ENCODE measurements around the gene BOC. TPM values are rescaled to one million over a fixed set of nuclear protein-coding genes. Genes with fewer than 3 reads are reported as not detected.

BOC gene
- total and polyA plus RNA-seq, 2 experiments from 2014 or later = 17.9 to 28.2 TPM

DNA sequence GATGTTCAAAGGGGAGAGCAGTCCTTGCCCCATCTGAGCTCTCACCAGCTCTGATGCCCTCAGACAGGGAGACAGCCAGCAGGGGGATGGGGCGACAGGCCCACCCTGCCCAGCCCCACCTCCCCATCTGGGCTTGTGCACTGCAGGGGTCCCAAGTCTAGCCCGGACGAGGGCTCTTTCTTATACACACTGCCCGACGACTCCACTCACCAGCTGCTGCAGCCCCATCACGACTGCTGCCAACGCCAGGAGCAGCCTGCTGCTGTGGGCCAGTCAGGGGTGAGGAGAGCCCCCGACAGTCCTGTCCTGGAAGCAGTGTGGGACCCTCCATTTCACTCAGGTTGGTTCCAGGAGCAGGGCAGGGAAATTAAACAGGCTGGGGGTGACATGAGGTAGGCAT lies 73.9 kb downstream of the BOC start:
- no peak overlapping the region for H3K27ac ChIP-seq

DNA sequence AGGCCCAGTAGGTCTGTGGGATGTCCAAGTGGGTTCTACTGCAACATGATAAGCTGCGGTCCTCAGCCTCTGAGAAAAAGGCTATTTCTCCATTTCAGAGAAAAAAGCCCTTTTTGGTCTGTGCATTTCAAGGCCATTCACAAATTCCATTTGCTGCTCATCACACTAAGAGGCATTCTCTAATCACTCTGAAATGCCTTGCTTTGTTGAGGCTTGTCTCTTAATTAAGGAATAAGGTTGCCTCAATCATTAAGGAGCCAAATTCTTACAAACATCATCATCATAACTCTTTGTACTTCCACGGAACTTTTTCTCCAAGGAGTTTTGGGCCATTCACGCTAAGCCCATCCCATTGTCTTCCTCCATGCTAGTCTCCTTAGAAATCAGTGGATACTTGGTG lies 74.4 kb downstream of the BOC start:
- H3K4me3 ChIP-seq = no peak overlapping the region
- TF ChIP-seq EZH2 (IDR thresholded peaks at IDR 0.05; ENCODE audit: borderline replicate concordance) (no peak), EZH2phosphoT487 (IDR thresholded peaks at IDR 0.05; ENCODE audit: low read depth, severe bottlenecking, unreplicated experiment) (no peak)
- TF ChIP-seq, protein P1, sequence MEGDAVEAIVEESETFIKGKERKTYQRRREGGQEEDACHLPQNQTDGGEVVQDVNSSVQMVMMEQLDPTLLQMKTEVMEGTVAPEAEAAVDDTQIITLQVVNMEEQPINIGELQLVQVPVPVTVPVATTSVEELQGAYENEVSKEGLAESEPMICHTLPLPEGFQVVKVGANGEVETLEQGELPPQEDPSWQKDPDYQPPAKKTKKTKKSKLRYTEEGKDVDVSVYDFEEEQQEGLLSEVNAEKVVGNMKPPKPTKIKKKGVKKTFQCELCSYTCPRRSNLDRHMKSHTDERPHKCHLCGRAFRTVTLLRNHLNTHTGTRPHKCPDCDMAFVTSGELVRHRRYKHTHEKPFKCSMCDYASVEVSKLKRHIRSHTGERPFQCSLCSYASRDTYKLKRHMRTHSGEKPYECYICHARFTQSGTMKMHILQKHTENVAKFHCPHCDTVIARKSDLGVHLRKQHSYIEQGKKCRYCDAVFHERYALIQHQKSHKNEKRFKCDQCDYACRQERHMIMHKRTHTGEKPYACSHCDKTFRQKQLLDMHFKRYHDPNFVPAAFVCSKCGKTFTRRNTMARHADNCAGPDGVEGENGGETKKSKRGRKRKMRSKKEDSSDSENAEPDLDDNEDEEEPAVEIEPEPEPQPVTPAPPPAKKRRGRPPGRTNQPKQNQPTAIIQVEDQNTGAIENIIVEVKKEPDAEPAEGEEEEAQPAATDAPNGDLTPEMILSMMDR (IDR thresholded peaks at IDR 0.05; ENCODE audit: poor library complexity) = no peak
- H2AFZ ChIP-seq = no peak overlapping the region
- no peaks in the 10 kb centered on the region for H3K9me3 ChIP-seq (ENCODE audit: low read depth)
- H3K79me2 ChIP-seq = no peaks in the 10 kb centered on the region
- H3K4me1 ChIP-seq (ENCODE audit: insufficient read depth) = peaks cover 11% of the 10 kb centered on the region
- no peak for DNase-seq (ENCODE audit: low spot score)
- no peaks in the 10 kb centered on the region for H3K36me3 ChIP-seq (replicated peaks; ENCODE audit: insufficient read depth, low read depth)
- H4K20me1 ChIP-seq (ENCODE audit: insufficient read depth, poor library complexity, severe bottlenecking) = no peaks in the 10 kb centered on the region
- H3K27me3 ChIP-seq = no peaks in the 10 kb centered on the region
- 94% methylated on average over 3 of the region's 3 CpGs for WGBS (ENCODE audit: low lambda C conversion rate, missing lambda C conversion rate)
- no peak overlapping the region for H3K4me2 ChIP-seq
- peak overlapping the region; percentile 2 for H3K27ac ChIP-seq
- no peaks in the 10 kb centered on the region for H3K9me2 ChIP-seq (replicated peaks; ENCODE audit: insufficient read depth)

More for the DNA sequence above, 73.9 kb downstream of the BOC start:
- 93% methylated on average over 8 of the region's 8 CpGs for WGBS (ENCODE audit: low lambda C conversion rate, missing lambda C conversion rate)
- H3K9me2 ChIP-seq (replicated peaks; ENCODE audit: insufficient read depth) = no peaks in the 10 kb centered on the region
- no peaks in the 10 kb centered on the region for H3K9me3 ChIP-seq (ENCODE audit: low read depth)
- H3K4me3 ChIP-seq = no peak overlapping the region
- H3K27me3 ChIP-seq = no peaks in the 10 kb centered on the region
- H3K36me3 ChIP-seq (replicated peaks; ENCODE audit: insufficient read depth, low read depth) = no peaks in the 10 kb centered on the region
- H3K4me2 ChIP-seq = no peak overlapping the region
- H2AFZ ChIP-seq = no peak overlapping the region
- H4K20me1 ChIP-seq (ENCODE audit: insufficient read depth, poor library complexity, severe bottlenecking) = no peaks in the 10 kb centered on the region
- no peak for DNase-seq (ENCODE audit: low spot score)
- peaks cover 11% of the 10 kb centered on the region for H3K4me1 ChIP-seq (ENCODE audit: insufficient read depth)
- H3K79me2 ChIP-seq = no peaks in the 10 kb centered on the region
- TF ChIP-seq, protein P1 (IDR thresholded peaks at IDR 0.05; ENCODE audit: poor library complexity) = no peak
- TF ChIP-seq EZH2phosphoT487 (IDR thresholded peaks at IDR 0.05; ENCODE audit: low read depth, severe bottlenecking, unreplicated experiment) = no peak
- TF ChIP-seq EZH2 (IDR thresholded peaks at IDR 0.05; ENCODE audit: borderline replicate concordance) = no peak

DNA sequence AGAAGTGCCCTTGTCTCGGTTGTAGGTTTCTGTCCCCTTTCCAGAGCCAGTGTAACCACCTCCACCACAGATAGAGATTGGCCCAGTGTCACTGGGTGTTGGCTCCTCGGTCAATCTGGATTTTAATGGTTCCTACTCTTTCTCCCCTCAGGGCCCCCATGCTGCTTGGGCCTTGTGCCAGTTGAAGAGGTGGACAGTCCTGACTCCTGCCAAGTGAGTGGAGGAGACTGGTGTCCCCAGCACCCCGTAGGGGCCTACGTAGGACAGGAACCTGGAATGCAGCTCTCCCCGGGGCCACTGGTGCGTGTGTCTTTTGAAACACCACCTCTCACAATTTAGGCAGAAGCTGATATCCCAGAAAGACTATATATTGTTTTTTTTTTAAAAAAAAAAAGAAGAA lies 75.2 kb downstream of the BOC start:
- Histone ChIP-seq H2AFZ (no peak overlapping the region), H3K4me2 (no peak overlapping the region), H3K4me3 (no peak overlapping the region), H3K36me3 (replicated peaks; ENCODE audit: insufficient read depth, low read depth) (no peaks in the 10 kb centered on the region), H3K4me1 (ENCODE audit: insufficient read depth) (peaks cover 11% of the 10 kb centered on the region), H3K79me2 (no peaks in the 10 kb centered on the region), H3K27ac (peak overlapping the region; percentile 2), H3K9me2 (replicated peaks; ENCODE audit: insufficient read depth) (no peaks in the 10 kb centered on the region), H3K27me3 (no peaks in the 10 kb centered on the region), H4K20me1 (ENCODE audit: insufficient read depth, poor library complexity, severe bottlenecking) (no peaks in the 10 kb centered on the region), H3K9me3 (ENCODE audit: low read depth) (no peaks in the 10 kb centered on the region)
- TF ChIP-seq, protein P1 (IDR thresholded peaks at IDR 0.05; ENCODE audit: poor library complexity) = no peak
- TF ChIP-seq EZH2phosphoT487 (IDR thresholded peaks at IDR 0.05; ENCODE audit: low read depth, severe bottlenecking, unreplicated experiment) = no peak
- no peak for TF ChIP-seq EZH2 (IDR thresholded peaks at IDR 0.05; ENCODE audit: borderline replicate concordance)
- WGBS (ENCODE audit: low lambda C conversion rate, missing lambda C conversion rate) = 89% methylated on average over 6 of the region's 6 CpGs
- no peak for DNase-seq (ENCODE audit: low spot score)
